GM19239 (cell line): ENCODE results near the gene CPM.
A peak's percentile ranks its signal among the peaks of the same experiment; 100 is the strongest.
"Not testable (repeated sequence)": the region's sequence is repeated elsewhere in the genome, so short reads cannot be mapped to it uniquely, and the experiment has no call there.

ENCODE experiments used
- DNase-seq: peaks from one replicate; pipeline ENCODE4 v3.0.0; 2011; ENCODE audit warnings: low spot score; ENCODE audit not compliant: insufficient read length
- FAIRE-seq: peaks from 2 replicates; lab custom pipeline; 2011; peaks lifted over from hg19 to GRCh38; lab: Jason Lieb, UNC

The CPM gene

GRCh38 chr12:68883151-68883550, 49.8 kb downstream of the CPM start:
- no peak for DNase-seq
- no peak for FAIRE-seq

- no peak for DNase-seq
- FAIRE-seq: no peak
Observed at GRCh38 chr12:68882251-68882964, 50.6 kb downstream of the CPM start.

- peak; percentile 8 for FAIRE-seq
Observed at GRCh38 chr12:68880660-68881325, 52.2 kb downstream of the CPM start.

GRCh38 chr12:68878846-68879245, 54.1 kb downstream of the CPM start:
- DNase-seq (no peak), FAIRE-seq (no peak)

More at GRCh38 chr12:68880660-68881325, 52.2 kb downstream of the CPM start:
- DNase-seq: no peak

GRCh38 chr12:68878283-68878682, 54.7 kb downstream of the CPM start:
- no peak for DNase-seq
- no peak for FAIRE-seq

GRCh38 chr12:68877583-68877982, 55.4 kb downstream of the CPM start:
- DNase-seq (no peak), FAIRE-seq (no peak)

GRCh38 chr12:68876461-68876860, 56.5 kb downstream of the CPM start:
- DNase-seq (no peak), FAIRE-seq (no peak)

- no peak for DNase-seq
- no peak for FAIRE-seq
Observed at GRCh38 chr12:68873316-68873715, 59.7 kb downstream of the CPM start.

- no peak for FAIRE-seq
- DNase-seq: no peak
Observed at GRCh38 chr12:68871921-68872320, 61.0 kb downstream of the CPM start.

GRCh38 chr12:68871396-68871795, 61.6 kb downstream of the CPM start:
- DNase-seq (no peak), FAIRE-seq (no peak)

- DNase-seq (no peak), FAIRE-seq (no peak)
Observed at GRCh38 chr12:68870443-68870842, 62.5 kb downstream of the CPM start.

GRCh38 chr12:68870011-68870410, 63.0 kb downstream of the CPM start:
- DNase-seq: no peak
- FAIRE-seq: no peak

- FAIRE-seq (no peak), DNase-seq (no peak)
Observed at GRCh38 chr12:68868043-68868790, 64.8 kb downstream of the CPM start.

- DNase-seq: no peak
- FAIRE-seq: no peak
Observed at GRCh38 chr12:68867606-68868005, 65.4 kb downstream of the CPM start.

- DNase-seq (no peak), FAIRE-seq (no peak)
Observed at GRCh38 chr12:68866950-68867349, 66.0 kb downstream of the CPM start.

GRCh38 chr12:68865399-68866164, 67.4 kb downstream of the CPM start:
- DNase-seq: no peak
- FAIRE-seq: no peak

GRCh38 chr12:68864604-68865003, 68.4 kb downstream of the CPM start:
- no peak for DNase-seq
- FAIRE-seq: no peak

- FAIRE-seq: not testable (repeated sequence)
- peak; percentile 17 for DNase-seq
Observed at GRCh38 chr12:68863886-68864454, 69.0 kb downstream of the CPM start.

GRCh38 chr12:68863109-68863770, 69.7 kb downstream of the CPM start:
- FAIRE-seq: no peak
- no peak for DNase-seq

- FAIRE-seq (no peak), DNase-seq (no peak)
Observed at GRCh38 chr12:68861890-68862289, 71.1 kb downstream of the CPM start.
